OCI-LY1 (cell line): ENCODE data around the gene TEK.

ENCODE experiments used
- CTCF ChIP-seq: fragments of 200-600 bp; sonication (generic), shearing (Covaris generic); IDR thresholded peaks from 2 replicates; pipeline ENCODE4 v1.5.1; 2017; ENCODE audit warnings: mild to moderate bottlenecking, antibody characterized with exemption, low read length, moderate library complexity, mixed read lengths
- EZH2 ChIP-seq: fragments of 200-600 bp; sonication (generic), shearing (Covaris generic); IDR thresholded peaks from 2 replicates; pipeline ENCODE4 v1.8.0; 2017; ENCODE audit warnings: borderline replicate concordance, mixed run types, mild to moderate bottlenecking, antibody characterized with exemption, low read length, moderate library complexity, mixed read lengths

- TF ChIP-seq CTCF, result no peak
- TF ChIP-seq EZH2, result no peak
These were observed 24.8 kb downstream of the TEK start for GRCh38 chr9:27133817-27134216.
